ENCODE measurements around the gene CHAMP1. TPM values are rescaled to one million over a fixed set of nuclear protein-coding genes. Genes with fewer than 3 reads are reported as not detected.

The CHAMP1 gene
- total RNA-seq, 1 donor from 2014 or later = 18.8 TPM

- no peak for DNase-seq (ENCODE audit: low spot score)
These were observed 17.4 kb upstream of the CHAMP1 start for GRCh38 chr13:114296902-114297301.

- DNase-seq (ENCODE audit: low spot score) = no peak
These were observed 15.4 kb upstream of the CHAMP1 start for GRCh38 chr13:114298866-114299265.

DNA sequence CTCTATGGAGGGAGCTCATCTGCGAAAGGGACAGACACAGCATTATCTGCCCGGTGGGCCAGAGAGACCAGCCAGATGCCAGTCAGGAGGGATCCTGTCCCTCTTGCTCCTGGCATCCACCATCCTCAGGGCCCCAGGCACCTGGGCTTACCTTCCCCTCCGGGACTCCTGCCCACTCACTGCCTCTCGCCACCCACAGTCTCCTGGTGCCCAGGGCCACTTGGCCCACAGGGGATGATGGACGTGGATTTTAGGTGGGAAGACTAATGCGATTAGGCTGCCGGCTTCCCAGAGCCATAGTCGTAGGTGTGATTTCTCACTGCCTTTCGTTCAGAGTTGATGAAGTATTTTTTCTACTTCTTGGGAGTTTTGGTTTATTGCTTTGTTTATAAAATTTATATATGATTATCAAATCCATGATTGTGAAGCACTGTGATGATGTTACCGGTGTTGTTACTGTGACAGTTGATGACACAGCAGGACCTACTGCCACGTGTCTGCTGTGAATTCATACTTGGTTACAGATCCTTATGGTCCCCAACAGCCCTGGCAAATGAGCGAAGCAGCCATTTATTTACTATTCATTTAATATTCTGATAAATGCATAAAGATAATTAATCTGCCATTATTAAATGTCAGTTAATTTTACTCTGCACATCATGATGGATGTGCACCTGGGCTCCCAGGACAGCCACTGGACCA, 14.5 kb upstream of the CHAMP1 start:
- DNase-seq (ENCODE audit: low spot score) = no peak

DNA sequence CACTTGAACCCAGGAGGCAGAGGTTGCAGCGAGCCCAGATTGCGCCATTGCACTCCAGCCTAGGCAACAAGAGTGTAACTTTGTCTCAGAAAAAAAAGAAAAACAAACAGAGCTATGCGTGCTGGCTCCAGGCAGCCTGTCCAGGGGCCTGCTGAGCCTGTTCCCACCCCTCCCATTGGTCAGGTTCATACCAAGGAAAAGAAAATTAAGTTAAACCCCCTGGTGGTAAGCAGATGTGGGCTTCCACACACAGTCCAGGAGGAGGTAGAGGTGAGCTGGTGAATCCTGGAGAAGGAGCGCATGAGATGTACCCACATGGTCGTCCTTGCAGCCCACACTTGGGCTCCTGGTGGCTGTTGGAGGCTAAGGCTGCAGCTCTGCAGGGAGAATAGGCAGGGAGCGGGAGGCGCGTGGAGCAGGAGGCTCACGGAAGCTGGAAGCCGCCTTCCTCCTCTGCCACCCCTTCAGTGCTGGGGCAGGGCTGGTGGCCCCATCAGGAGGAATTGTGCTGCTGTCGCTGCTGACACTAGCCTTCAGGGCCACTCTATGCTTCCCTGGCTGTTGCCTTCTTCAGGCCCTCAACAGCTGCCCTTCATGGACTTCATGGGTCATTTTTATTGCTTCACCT, 10.5 kb upstream of the CHAMP1 start:
- no peak for DNase-seq (ENCODE audit: low spot score)

DNA sequence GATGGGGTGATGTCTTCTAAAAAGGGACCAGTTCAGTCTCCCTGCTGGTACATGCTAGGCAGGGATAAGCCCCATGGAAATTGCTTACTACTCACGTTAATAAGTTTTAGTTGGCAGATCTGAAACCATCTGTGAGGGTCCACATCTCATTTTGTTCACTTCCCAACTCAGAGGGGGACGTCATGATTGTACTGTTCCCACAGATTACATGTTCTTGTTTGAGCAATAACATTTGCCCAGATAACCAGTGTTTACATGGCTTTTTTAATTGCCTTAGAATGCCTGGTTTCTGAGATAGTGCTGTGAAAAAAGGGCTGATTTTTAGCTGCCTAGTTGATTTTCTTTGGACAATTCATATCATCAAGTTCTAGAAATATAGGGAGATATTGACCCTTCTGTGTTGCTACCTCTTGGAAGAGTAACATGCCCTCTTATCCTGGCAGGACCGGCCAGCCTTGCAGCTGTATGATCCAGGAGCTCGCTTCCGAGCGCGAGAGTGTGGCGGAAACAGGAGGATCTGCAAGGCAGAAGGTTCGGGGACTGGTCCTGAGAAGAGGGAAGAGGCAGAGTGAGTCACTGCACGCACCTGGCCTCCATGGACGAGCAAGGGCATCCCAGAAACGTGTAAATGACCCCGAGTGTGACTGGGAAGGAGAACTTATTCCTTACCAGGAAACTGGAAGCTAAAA, 9.8 kb upstream of the CHAMP1 start:
- no peak for DNase-seq (ENCODE audit: low spot score)

DNA sequence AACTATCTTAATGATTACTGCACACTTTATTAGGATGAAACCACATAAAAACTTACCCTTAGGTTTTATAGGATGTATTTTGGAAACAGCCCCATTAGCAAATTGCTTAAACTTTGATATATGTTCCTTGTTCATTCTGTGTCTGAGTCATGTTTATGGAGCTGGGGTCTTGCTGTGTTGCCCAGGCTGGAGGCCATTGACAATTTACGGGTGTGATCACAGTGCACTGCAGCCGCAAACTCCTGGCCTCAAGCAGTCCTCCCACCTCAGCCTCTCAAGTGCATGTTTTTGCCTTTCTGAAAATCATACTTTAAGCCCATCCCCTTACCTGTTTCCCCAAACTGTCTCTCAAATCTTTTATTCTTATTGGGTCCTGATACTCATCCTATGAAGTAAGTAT, 5.2 kb upstream of the CHAMP1 start:
- DNase-seq (ENCODE audit: low spot score) = no peak

- DNase-seq (ENCODE audit: low spot score) = no peak
These were observed 4.4 kb upstream of the CHAMP1 start for GRCh38 chr13:114309806-114310410.

DNA sequence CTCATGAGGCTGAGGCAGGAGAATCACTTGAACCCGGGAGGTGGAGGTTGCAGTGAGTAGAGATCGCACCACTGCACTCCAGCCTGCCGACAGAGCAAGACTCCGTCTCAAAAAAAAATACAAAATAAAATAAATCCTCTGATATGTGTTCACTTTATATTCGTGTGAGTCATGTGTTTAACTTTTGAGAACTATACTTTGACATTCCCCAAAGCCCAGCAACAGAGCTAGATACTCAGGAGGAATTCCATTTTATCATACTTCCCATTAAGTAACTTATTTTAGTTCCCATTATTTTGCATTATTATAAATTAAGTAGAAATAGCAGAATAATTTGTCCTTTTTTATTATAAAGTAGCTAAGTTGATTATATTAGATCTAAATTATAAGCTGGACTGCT, 3.3 kb upstream of the CHAMP1 start:
- DNase-seq (ENCODE audit: low spot score) = no peak

GRCh38 chr13:114311387-114311786, 2.9 kb upstream of the CHAMP1 start:
- DNase-seq (ENCODE audit: low spot score) = no peak

DNA sequence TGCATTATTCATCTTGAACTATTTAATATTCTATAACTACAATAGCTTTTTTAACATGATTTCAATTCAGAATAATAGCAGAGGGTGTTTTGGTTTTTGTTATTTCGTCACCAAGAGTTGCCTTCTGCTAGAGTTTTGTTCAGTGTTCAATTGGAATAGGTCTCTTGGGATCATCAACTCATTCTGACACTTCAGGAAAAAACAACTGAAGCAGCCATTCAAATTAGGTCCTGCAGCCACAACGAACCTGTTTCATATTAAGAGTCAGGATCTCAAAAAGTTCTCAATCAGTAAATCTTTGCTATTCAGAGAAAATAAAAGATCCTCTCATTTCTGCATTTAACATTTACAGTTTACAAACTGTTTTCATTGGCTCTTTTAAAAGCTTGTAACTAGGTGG, 2.4 kb upstream of the CHAMP1 start:
- DNase-seq (ENCODE audit: low spot score) = no peak

DNA sequence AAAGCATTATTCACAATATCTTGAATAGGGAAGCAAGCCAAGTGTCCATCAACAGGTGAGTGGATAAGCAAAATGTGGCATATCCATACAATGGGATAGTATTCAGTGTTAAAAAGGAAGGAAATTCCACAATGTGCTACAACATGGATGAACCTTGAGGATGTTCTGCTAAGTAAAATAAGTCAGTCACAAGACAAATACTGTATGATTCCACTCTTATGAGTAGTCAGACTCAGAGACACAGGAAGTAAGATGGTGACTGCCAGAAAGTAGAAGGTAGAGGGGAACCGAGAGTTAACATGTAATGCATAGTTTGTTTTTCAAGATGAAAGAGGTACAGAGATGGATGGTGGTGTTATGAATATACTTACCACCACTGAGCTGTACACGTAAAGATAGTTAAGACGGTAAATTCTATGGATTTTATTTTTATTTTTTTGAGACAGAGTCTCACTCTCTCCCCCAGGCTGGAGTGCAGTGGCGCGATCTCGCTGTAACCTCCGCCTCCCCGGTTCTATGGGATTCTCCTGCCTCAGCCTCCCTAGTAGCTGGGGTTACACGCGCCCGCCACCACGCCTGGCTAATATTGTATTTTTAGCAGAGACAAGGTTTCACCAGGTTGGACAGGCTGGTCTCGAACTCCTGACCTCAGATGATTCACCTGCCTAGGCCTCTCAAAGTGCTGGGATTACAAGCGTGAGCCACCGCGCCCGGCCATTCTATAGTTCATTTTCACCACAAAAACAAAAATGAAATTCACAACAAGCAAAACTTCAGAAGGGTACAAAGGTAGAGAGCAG, 1.0 kb upstream of the CHAMP1 start:
- DNase-seq (ENCODE audit: low spot score) = no peak

DNA sequence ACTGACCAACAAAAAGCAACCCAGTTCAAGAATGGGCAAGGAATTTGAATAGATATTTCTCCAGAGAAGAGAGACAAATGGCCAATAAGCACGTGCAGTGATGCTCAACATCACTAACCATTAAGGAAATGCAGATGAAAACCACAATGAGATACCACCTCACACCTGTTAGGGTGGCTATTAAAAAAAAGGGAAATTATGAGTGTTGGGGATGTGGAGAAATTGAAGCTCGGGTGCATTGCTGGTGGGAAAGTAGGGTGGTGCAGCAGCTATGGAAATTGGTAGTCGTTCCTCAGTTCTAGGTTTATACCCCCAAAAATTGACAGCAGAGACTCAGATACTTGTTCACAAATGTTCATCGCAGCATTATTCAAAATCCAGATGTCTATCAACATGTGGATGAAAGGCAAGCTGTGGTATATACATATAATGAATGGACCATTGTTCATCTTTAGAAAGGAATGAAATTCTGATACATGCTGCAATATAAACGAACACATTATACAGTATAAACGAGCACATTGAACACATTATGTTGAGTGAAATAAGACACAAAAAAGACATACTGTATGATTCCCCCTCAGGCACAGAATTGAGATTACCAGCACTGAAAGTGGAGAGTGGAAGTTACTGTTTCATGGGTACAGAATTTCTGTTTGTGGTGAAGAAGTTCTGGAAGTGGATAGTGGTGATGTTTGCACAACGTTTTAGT, 927 bp downstream of the CHAMP1 start:
- no peak for DNase-seq (ENCODE audit: low spot score)

- DNase-seq (ENCODE audit: low spot score) = no peak
These were observed 4.3 kb downstream of the CHAMP1 start for GRCh38 chr13:114318624-114319023.

- no peak for DNase-seq (ENCODE audit: low spot score)
These were observed 5.2 kb downstream of the CHAMP1 start for GRCh38 chr13:114319441-114319913.

DNA sequence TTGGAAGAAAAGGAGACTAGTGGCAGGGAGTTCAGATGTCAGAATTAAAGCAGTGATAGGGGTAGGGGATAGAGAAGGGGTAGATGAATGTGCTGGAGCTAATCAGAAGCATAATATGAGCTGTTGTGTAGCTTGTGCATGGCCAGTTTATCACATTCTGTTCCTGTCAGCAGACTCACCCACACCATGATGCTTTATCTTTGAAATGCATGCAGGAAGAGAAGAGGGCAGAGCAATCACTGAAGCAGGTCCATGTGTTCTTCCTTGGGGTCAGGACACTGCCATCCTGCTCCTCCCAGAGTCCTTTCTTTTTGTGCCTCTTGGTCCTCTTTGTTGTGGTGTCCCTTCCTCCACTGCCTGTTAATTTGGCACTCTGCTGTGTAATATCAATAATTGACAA, 5.8 kb downstream of the CHAMP1 start:
- DNase-seq (ENCODE audit: low spot score) = no peak

GRCh38 chr13:114321256-114321655, 7.0 kb downstream of the CHAMP1 start:
- no peak for DNase-seq (ENCODE audit: low spot score)

DNA sequence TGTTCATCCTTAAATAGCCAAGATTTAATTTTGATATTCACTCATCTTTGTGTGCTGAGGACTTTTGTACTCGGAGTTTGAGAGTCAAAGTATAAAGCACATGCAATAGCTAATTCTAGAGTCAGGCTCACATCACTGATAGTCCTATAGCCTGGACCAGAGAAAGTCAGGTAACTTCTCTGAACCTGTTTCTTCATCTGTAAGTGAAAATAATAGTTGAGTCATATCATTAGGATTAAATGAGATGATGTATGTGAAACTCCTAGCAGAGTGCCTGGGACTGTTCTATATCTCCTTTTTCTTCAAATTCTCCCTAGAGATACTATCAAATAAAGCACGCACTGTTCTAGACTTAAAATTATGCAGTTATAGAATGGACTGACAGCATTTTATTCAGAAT, 9.0 kb downstream of the CHAMP1 start:
- DNase-seq (ENCODE audit: low spot score) = no peak

DNA sequence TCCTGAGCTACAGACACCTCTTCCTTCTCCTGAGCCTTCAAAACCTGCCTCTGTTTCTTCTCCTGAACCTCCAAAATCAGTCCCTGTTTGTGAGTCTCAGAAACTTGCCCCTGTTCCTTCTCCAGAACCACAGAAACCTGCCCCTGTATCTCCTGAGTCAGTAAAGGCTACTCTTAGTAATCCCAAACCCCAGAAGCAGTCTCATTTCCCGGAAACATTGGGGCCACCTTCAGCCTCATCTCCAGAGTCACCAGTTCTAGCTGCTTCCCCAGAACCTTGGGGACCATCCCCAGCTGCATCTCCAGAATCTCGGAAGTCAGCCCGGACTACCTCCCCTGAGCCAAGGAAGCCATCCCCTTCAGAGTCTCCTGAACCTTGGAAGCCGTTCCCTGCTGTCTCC, 10.0 kb downstream of the CHAMP1 start:
- no peak for DNase-seq (ENCODE audit: low spot score)

DNA sequence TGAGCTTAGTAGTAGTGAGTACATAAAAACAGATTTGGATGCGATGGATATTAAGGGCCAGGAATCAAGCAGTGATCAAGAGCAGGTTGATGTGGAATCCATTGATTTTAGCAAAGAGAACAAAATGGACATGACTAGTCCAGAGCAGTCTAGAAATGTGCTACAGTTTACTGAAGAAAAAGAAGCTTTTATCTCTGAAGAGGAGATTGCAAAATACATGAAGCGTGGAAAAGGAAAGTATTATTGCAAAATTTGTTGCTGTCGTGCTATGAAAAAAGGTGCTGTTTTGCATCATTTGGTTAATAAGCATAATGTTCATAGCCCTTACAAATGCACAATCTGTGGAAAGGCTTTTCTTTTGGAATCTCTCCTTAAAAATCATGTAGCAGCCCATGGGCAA, 11.4 kb downstream of the CHAMP1 start:
- no peak for DNase-seq (ENCODE audit: low spot score)

DNA sequence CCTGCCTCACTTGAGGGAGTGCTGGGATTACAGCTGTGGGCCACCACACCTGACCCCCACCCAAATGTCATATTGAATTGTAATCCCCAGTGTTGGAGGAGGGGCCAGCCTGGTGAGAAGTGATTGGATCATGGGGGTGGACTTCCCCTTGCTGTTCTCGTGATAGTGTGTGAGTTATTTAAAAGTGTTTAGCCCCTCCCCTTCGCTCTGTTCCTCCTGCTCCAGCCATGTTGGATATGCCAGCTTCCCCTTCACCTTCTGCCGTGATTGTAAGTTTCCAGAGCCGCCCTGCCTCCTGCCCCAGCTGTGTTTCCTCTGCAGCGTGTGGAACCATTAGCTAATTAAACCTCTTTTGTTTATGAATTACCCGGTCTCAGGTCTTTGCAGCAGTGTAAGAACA, 13.7 kb downstream of the CHAMP1 start:
- DNase-seq (ENCODE audit: low spot score) = no peak

DNA sequence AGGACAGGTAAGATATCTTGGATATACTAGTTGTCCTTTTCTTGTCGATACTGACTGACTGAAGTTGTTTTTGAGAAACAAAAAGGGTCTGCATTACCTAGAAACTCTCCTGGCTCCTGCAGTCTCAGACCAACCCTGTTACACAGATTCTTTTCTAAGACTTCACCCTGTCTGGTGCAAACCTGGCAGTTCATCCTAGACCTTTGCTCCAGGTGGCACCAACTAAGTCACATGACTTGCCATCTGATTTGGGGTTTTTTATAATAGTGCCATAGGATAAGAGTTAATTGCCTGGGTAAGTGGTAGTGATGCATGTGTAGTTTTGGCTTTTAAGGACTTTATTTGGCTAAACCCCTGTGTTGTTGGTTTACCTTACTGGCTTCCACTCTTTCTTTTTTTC, 14.3 kb downstream of the CHAMP1 start:
- DNase-seq (ENCODE audit: low spot score) = no peak

Measured in mesenteric fat pad (tissue), 1 donor.